Uterus (tissue), 2 donors: ENCODE measurements around the gene CCIN.

ENCODE experiments used
- POLR2A ChIP-seq, 2 donors: fragments of 450-650 bp; IDR thresholded peaks; one replicate each; pipeline ENCODE4 v1.6.1; 2016; ENCODE audit warnings: antibody characterized with exemption in 2 of 2, mild to moderate bottlenecking in 1 of 2, moderate library complexity in 1 of 2
- TF ChIP-seq, protein P1 (sequence below), 4 experiments: fragments of 200-600 bp in 2 of 4; fragments of 450-650 bp in 2 of 4; sonication (generic) in 2 of 4; IDR thresholded peaks; one replicate each; pipeline ENCODE4 v1.5.1; 2016 to 2019; ENCODE audit warnings: antibody characterized with exemption in 4 of 4, mild to moderate bottlenecking in 2 of 4, moderate library complexity in 1 of 4

DNA sequence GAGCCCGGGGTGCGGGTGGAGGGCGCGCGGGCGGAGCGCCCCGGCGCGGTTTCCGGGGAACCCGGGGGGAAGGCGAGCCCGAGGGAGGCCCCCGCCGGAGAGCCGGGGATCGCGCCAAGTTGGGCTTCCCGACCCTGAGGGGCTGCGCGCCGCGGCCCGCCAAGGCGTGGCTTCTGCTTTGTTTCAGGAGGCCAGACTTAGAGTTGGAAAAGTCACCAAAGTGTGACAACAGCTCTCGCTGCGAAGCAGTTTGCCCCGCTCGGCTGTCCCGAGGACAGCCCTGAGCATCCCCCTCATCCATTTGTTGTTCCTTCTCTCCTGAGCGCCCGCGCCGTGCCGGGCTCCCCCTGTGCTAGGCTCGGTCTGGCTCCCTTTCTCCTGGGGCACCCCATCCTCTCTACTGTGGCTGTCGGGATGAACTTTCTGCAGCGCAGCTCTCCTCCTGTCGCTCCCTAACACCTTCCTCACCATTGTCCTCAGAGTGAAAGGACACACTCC, 32.2 kb upstream of the CCIN start:
- TF ChIP-seq, protein P1, sequence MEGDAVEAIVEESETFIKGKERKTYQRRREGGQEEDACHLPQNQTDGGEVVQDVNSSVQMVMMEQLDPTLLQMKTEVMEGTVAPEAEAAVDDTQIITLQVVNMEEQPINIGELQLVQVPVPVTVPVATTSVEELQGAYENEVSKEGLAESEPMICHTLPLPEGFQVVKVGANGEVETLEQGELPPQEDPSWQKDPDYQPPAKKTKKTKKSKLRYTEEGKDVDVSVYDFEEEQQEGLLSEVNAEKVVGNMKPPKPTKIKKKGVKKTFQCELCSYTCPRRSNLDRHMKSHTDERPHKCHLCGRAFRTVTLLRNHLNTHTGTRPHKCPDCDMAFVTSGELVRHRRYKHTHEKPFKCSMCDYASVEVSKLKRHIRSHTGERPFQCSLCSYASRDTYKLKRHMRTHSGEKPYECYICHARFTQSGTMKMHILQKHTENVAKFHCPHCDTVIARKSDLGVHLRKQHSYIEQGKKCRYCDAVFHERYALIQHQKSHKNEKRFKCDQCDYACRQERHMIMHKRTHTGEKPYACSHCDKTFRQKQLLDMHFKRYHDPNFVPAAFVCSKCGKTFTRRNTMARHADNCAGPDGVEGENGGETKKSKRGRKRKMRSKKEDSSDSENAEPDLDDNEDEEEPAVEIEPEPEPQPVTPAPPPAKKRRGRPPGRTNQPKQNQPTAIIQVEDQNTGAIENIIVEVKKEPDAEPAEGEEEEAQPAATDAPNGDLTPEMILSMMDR (IDR thresholded peaks at IDR 0.05): no peak
- TF ChIP-seq POLR2A (IDR thresholded peaks at IDR 0.05): no peak
